NCI-H2171 treated with DMSO at 0.1 percent for 48 hours (cell line): ENCODE results near the gene EDC4.
"Not testable (repeated sequence)": the region's sequence is repeated elsewhere in the genome, so short reads cannot be mapped to it uniquely, and the experiment has no call there.

Experiments
- DNase-seq: peaks from one replicate; lab custom pipeline; 2025; lab: John Stamatoyannopoulos, UW

Gene EDC4

GRCh38 chr16:67853670-67854069 lies 19.2 kb upstream of the EDC4 start:
- no peak for DNase-seq

- DNase-seq: no peak
Observed at GRCh38 chr16:67855789-67856188, 17.1 kb upstream of the EDC4 start.

GRCh38 chr16:67856927-67857546 lies 15.8 kb upstream of the EDC4 start:
- no peak for DNase-seq

GRCh38 chr16:67857547-67858233 lies 15.2 kb upstream of the EDC4 start:
- DNase-seq: no peak

GRCh38 chr16:67858500-67858899 lies 14.4 kb upstream of the EDC4 start:
- DNase-seq: no peak

- DNase-seq: no peak
Observed at GRCh38 chr16:67860589-67861398, 12.1 kb upstream of the EDC4 start.

GRCh38 chr16:67861877-67862276 lies 11.0 kb upstream of the EDC4 start:
- no peak for DNase-seq

GRCh38 chr16:67862623-67863583 lies 9.9 kb upstream of the EDC4 start:
- DNase-seq: no peak

GRCh38 chr16:67864044-67864443 lies 8.8 kb upstream of the EDC4 start:
- not testable (repeated sequence) for DNase-seq

GRCh38 chr16:67864594-67864993 lies 8.3 kb upstream of the EDC4 start:
- DNase-seq: no peak

- DNase-seq: peak; percentile 12
Observed at GRCh38 chr16:67865318-67865717, 7.5 kb upstream of the EDC4 start.

GRCh38 chr16:67868290-67868689 lies 4.6 kb upstream of the EDC4 start:
- no peak for DNase-seq

GRCh38 chr16:67869653-67870052 lies 3.2 kb upstream of the EDC4 start:
- DNase-seq: no peak

- no peak for DNase-seq
Observed at GRCh38 chr16:67871256-67871655, 1.6 kb upstream of the EDC4 start.

- DNase-seq: no peak
Observed at GRCh38 chr16:67872131-67872630, 671 bp upstream of the EDC4 start.

GRCh38 chr16:67873435-67874370 lies 851 bp downstream of the EDC4 start:
- no peak for DNase-seq

GRCh38 chr16:67874372-67874771 lies 1.5 kb downstream of the EDC4 start:
- DNase-seq: no peak

- no peak for DNase-seq
Observed at GRCh38 chr16:67877064-67877463, 4.2 kb downstream of the EDC4 start.

- DNase-seq: no peak
Observed at GRCh38 chr16:67878232-67878631, 5.4 kb downstream of the EDC4 start.

GRCh38 chr16:67878846-67879245 lies 6.0 kb downstream of the EDC4 start:
- DNase-seq: no peak

GRCh38 chr16:67879462-67879861 lies 6.6 kb downstream of the EDC4 start:
- no peak for DNase-seq
